Measurements from ENCODE around the gene FAM83E. TPM values are rescaled to one million over a fixed set of nuclear protein-coding genes. Genes with fewer than 3 reads are reported as not detected.
A peak's percentile ranks its signal among the peaks of the same experiment; 100 is the strongest.

FAM83E gene
- total RNA-seq, 2 experiments from 2014 or later: 1.7 to 2.3 TPM

DNA sequence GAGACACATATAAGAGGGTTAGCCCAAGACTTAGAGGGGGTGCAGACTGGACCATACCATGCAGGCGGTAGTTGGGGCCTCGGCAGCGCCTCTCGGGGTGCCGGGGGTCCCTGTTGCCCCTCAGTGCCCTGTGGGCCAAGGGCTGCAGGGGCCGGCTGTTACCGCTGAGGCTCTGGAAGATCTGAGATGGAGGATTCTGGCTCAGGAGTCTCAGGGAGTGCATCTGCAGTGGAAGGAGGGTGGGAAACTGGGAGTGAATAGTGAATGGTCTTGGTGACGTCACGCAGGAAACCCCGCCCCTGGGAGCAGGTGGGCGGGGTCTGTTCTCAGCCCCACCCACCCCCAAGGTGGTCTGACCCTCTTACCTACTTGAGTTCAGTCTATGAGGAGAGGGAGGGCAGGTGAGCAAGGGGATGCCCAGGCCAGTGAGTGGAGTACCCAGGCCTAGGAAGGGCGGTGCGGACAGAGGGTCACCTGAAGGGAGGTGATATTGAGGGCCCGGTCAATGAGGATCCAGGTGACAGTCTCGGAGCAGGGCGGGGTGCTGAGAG is 24.0 kb upstream of the FAM83E start:
- CTCF ChIA-PET: no interaction called here
- DNase-seq (no peak), ATAC-seq (no peak)
- H3K27me3 Mint-ChIP-seq (ENCODE audit: low read depth): no peaks in the 10 kb centered on the region
- no peaks in the 10 kb centered on the region for H3K36me3 Mint-ChIP-seq (ENCODE audit: low read depth)
- peaks cover 39% of the 10 kb centered on the region for H3K4me1 Mint-ChIP-seq (ENCODE audit: low read depth)
- peak overlapping the region; percentile 97 for H3K4me3 Mint-ChIP-seq
- POLR2A ChIA-PET: no interaction called here
- peak overlapping the region; percentile 96 for H3K27ac Mint-ChIP-seq
- no peaks in the 10 kb centered on the region for H3K9me3 Mint-ChIP-seq (ENCODE audit: insufficient read depth)

DNA sequence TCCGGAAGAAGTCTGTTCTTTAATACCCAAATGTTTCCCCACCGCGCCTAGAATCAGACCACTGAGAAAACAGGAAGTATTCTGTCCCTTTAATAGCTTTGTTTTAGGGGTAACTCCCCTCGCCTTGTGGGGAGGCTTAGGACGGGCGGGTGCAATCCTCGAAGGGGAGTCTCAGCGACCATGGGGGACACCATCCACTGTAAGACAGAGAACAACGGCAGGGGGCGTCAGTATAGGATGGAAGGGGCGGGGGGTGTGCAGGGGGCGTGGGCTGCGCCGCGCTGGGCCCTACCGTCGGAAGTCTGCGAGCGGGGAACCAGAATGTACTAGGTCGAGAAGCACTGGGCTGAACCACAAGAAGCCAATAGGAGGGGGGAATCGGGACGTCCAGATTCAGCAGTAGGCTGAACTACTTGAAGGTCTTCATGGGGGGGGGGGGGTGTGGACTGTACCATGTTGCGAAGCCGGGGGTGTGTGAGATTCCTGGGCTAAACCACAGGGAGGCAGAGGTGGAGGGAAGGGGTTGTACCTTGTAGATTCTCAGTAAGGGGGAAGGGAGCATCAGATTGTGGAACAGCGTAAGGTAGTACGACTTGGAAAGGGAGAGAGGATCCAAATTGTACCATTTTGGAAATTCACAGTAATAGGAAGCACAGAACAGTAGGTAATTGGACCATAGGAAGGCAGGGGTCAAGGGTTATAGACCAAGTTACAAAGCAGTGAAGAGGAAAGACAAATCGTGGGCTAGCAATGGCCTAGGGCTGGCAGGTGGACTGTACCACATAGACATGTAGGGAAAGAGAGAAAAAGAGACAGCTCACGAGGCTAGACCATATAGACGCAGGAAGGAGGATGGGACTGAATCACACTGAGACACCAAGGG is 23.3 kb upstream of the FAM83E start:
- ChIA-PET POLR2A (interaction anchor here (0.6 to 2.3 kb wide), 6 partner anchors 8 to 80 kb away, joined by 3 to 9 read pairs (median 4); partner anchors contain the start of genes CA11, RPL18 and SPHK2), CTCF (interaction anchor here (0.5 to 1.5 kb wide), 8 partner anchors 14 to 1230 kb away, joined by 3 to 4 read pairs (median 3); partner anchors contain the start of gene RUVBL2)
- peak; percentile 35 for ATAC-seq
- peak; percentile 92 for DNase-seq
- H3K4me3 Mint-ChIP-seq: peak overlapping the region; percentile 97
- H3K9me3 Mint-ChIP-seq (ENCODE audit: insufficient read depth): no peaks in the 10 kb centered on the region
- H3K4me1 Mint-ChIP-seq (ENCODE audit: low read depth): peaks cover 46% of the 10 kb centered on the region
- H3K27ac Mint-ChIP-seq: peak overlapping the region; percentile 96
- H3K36me3 Mint-ChIP-seq (ENCODE audit: low read depth): peaks cover 2% of the 10 kb centered on the region
- no peaks in the 10 kb centered on the region for H3K27me3 Mint-ChIP-seq (ENCODE audit: low read depth)

DNA sequence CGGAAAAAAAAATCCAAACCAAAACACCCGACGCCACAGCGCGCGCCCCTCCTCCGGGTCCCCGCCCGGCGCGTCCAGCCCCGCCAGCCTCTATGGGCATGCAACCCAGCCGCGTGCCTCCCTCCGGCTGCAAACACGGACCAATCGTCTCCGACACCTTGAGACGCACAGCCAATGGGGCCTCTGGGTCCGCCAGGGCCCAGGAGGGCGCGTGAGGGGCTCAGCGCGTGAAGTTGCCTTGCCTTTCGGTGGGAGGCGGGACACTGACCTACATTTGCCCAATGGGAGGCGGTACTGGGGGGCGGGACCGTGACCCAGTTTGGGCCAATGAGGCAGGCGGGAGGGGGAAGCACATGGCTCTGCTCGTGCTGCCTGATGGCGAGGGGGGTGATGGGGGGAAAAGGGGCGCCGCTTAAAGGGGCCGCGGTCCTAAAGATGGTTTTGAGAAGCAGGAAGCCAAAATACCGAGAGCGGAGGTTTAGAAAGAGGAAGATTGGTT is 22.6 kb upstream of the FAM83E start:
- Mint-ChIP-seq H3K4me1 (ENCODE audit: low read depth) (peaks cover 49% of the 10 kb centered on the region), H3K36me3 (ENCODE audit: low read depth) (peaks cover 4% of the 10 kb centered on the region), H3K27me3 (ENCODE audit: low read depth) (no peaks in the 10 kb centered on the region), H3K27ac (peak overlapping the region; percentile 96), H3K9me3 (ENCODE audit: insufficient read depth) (no peaks in the 10 kb centered on the region), H3K4me3 (peak overlapping the region; percentile 97)
- ChIA-PET CTCF (interaction anchor here (0.5 to 1.5 kb wide), 8 partner anchors 13 to 1231 kb away, joined by 3 to 4 read pairs (median 3); partner anchors contain the start of gene RUVBL2), POLR2A (interaction anchor here (0.6 to 2.3 kb wide), 7 partner anchors 8 to 81 kb away, joined by 3 to 9 read pairs (median 5); partner anchors contain the start of genes CA11, RPL18 and SPHK2)
- peak; percentile 85 for ATAC-seq
- DNase-seq: peak; percentile 100

DNA sequence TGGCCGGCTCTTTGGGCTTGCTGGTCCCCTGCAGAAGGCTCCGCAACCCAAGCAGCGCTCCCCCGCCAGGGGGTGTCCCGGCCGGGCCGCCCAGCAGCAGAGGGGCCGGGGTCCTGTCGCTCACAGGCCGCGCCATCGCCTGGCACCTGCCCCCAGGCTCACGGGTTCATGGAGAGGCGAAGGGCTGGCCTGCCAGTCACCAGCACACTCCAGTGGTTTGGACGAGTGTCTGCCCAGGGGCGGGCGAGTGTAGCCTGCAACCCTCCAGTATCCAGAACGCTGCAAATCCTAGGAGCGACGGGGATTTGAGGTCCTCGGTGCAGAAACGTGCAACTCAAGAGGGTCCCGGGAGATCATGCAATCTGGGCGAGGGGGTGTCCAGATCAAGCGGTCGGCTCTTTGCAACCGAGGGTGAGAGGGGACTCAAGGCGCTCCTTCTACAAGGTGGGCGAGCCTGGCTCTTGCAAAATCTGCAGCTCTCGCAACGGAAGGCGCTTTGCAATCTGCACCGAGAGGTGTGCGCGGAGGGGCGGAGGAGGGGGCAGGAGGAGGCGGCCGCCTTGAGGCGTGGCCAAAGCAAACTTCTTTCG is 22.1 kb upstream of the FAM83E start, which contains the start of gene DBP:
Gene DBP (minus strand): TSS at position 521 of the 590 bp plus-strand sequence. CDS start 385 bp downstream, at position 136.
- peaks cover 52% of the 10 kb centered on the region for H3K4me1 Mint-ChIP-seq (ENCODE audit: low read depth)
- peak within 1 kb of the TSS; percentile 96 for H3K27ac Mint-ChIP-seq
- ChIA-PET POLR2A (interaction anchor here (1.3 to 2.3 kb wide), 4 partner anchors 8 to 18 kb away, joined by 5 to 9 read pairs (median 6); partner anchors contain the start of genes CA11, RPL18 and SPHK2), CTCF (interaction anchor here (0.9 to 1.5 kb wide), 4 partner anchors 13 to 357 kb away, joined by 3 to 4 read pairs (median 3); partner anchors contain the start of gene RUVBL2)
- H3K9me3 Mint-ChIP-seq (ENCODE audit: insufficient read depth): no peaks in the 10 kb centered on the region
- ATAC-seq: peak; percentile 5
- no peaks in the 10 kb centered on the region for H3K27me3 Mint-ChIP-seq (ENCODE audit: low read depth)
- peaks cover 6% of the 10 kb centered on the region for H3K36me3 Mint-ChIP-seq (ENCODE audit: low read depth)
- peak within 1 kb of the TSS; percentile 97 for H3K4me3 Mint-ChIP-seq
- DNase-seq: no peak

DNA sequence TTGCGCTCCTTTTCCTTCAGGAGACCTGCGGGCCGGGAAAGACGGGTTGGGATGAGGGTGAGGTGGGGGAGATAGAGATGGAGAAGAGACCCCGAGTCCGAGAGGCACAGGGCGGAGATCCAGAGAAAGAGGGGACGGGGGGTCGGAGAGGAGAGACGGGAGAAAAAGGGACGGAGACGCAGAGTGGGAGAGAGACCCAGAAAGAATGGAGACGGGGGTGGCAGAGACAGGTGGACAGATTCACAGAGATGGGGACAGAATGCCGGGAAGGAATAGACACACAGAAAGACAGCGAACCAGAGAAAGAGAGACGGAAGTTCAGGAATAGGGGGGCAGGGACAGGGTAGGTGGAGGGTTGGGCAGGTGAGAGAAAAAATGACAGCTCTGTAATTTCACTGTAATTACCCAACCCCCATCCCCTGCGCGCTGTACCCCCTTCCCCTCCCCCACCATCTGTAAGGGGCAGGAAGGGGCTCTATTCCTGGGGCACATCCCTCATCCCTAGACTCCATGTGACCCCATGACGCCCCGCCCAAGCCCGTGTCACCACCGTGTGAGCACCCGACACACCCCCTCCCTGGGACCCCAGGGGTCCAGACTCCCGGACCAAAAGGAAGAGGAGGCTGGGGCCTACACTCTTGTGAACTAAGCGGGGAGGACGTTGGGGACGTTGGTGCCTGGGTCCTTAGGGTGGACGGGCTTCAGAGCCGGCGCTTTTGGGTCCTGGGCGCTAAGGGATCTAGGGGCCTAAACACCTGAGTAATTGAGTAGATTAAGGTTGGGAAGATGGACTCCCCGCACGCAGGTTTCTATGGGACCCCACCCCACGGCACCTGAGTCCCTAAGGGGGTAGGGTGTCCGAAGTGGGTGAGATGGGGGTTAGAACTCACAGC is 21.3 kb upstream of the FAM83E start:
- Mint-ChIP-seq H3K4me3 (peak overlapping the region; percentile 97), H3K27ac (peak overlapping the region; percentile 96), H3K36me3 (ENCODE audit: low read depth) (peaks cover 6% of the 10 kb centered on the region), H3K9me3 (ENCODE audit: insufficient read depth) (no peaks in the 10 kb centered on the region), H3K4me1 (ENCODE audit: low read depth) (peaks cover 55% of the 10 kb centered on the region), H3K27me3 (ENCODE audit: low read depth) (no peaks in the 10 kb centered on the region)
- ChIA-PET POLR2A (interaction anchor here (1.0 to 2.3 kb wide), 5 partner anchors 9 to 141 kb away, joined by 3 to 9 read pairs (median 5); partner anchors contain the start of genes CA11, RPL18 and SPHK2), CTCF (interaction anchor here (1.4 kb wide), 1 partner anchor 358 kb away, joined by 4 read pairs; the partner anchor contains the start of gene RUVBL2)
- ATAC-seq (no peak), DNase-seq (peak; percentile 54)

DNA sequence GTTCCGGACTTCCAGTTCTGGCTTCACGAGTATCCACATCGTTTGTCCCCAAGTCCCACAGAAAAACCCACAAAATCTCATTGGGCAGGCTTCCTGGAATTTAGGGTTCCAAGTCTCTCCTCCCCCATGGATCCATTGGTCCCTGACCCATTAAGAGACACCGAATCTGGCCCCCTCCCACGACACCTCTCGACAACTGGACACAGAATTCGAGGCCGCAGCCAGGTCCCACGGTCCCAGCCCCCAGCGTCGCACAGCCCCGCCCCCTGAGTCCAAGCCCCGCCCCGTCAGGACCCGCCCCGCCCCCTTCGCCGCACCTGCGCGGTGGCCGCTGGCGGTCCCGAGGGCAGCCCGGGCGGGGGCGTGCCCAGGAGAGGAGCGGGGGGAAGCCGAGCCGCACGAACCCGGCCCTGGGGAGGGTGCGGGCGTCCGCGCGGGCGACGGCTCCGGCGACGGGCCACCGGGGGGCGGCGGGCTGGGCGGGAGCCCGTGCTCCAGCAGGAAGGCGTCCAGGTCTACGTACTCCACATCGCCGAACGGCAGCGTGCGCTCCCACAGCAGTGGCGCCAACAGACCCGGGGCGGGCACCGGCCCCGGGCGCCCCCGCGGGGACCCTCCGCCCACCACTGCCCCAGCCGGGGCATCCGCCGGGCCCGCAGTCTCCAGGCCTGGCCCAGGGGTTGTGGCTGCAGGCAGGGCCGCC is 20.5 kb upstream of the FAM83E start:
- Mint-ChIP-seq H3K4me1 (ENCODE audit: low read depth) (peaks cover 60% of the 10 kb centered on the region), H3K27ac (peak overlapping the region; percentile 96), H3K36me3 (ENCODE audit: low read depth) (peaks cover 6% of the 10 kb centered on the region), H3K4me3 (peak overlapping the region; percentile 97), H3K9me3 (ENCODE audit: insufficient read depth) (no peaks in the 10 kb centered on the region), H3K27me3 (ENCODE audit: low read depth) (no peaks in the 10 kb centered on the region)
- DNase-seq: peak; percentile 79
- ChIA-PET POLR2A (interaction anchor here (1.0 to 2.3 kb wide), 3 partner anchors 10 to 141 kb away, joined by 3 to 9 read pairs (median 5); partner anchors contain the start of genes RPL18 and SPHK2), CTCF (interaction anchor here (1.8 kb wide), 1 partner anchor 10 kb away, joined by 9 read pairs; the partner anchor contains the start of gene CA11)
- peak; percentile 5 for ATAC-seq

DNA sequence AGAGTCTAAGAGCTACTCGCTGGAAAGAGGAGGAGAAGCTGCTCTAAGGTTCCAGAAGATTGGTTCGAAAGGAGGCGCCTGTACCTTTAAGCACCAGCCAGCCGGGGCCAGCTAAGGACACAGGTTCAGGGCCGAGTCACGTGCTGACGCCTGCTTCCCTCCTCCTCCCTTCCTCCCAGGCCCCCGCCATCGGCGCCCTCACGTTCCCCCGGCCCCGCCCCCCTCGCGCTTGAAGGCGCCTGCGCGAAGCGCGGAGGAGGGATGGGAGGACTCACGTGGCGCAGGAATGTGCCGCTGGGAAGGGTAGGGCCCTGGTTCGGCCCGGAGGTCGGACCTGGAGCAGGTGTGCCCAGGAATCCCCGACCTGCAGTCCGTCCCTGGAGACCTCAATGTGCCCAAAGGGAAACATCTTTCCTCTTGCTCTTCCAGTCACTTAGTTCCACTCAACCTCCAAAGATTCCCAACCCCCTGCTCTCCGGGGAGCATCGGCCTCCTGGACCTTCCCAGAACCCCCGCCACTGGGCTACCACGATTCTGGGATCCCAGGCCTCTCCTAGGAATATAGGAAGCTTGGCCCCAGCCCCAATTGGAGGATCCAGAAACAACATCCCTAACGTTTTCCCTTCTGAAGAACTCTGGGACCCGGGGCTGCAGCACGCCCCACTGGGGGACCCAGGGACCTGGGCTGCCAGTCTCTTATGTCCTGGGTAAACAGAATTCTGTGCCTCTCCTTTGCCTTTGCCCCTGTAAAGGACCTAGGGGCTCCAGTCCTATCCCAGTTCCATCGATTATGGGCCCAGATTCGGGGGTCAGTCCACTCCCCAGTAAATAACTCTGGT is 19.8 kb upstream of the FAM83E start:
- H3K4me1 Mint-ChIP-seq (ENCODE audit: low read depth): peaks cover 59% of the 10 kb centered on the region
- POLR2A ChIA-PET: interaction anchor here (0.8 to 1.0 kb wide), 3 partner anchors 11 to 15 kb away, joined by 3 to 7 read pairs (median 4); partner anchors contain the start of genes CA11, RPL18 and SPHK2
- no peaks in the 10 kb centered on the region for H3K27me3 Mint-ChIP-seq (ENCODE audit: low read depth)
- peak overlapping the region; percentile 75 for H3K4me3 Mint-ChIP-seq
- peaks cover 13% of the 10 kb centered on the region for H3K36me3 Mint-ChIP-seq (ENCODE audit: low read depth)
- DNase-seq (peak; percentile 94), ATAC-seq (peak; percentile 12)
- CTCF ChIA-PET: interaction anchor here (0.6 to 2.0 kb wide), 6 partner anchors 11 to 35 kb away, joined by 3 to 9 read pairs (median 4); partner anchors contain the start of genes CA11, RPL18 and SPHK2
- no peaks in the 10 kb centered on the region for H3K9me3 Mint-ChIP-seq (ENCODE audit: insufficient read depth)
- H3K27ac Mint-ChIP-seq: peak overlapping the region; percentile 87

DNA sequence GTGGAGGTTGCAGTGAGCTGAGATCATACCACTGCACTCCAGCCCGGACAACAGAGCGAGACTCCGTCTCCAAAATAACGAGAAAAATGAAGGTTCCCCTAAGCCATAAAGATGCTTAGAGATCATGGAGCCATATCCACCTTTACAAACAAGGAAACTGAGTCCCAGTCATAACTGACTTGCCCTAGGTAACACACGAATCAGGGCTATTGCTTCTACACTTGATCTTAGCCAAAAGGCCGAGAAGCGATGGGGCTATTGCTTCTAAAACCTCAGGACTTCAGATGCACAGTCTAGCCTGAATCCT is 19.1 kb upstream of the FAM83E start:
- Mint-ChIP-seq H3K36me3 (ENCODE audit: low read depth) (peaks cover 13% of the 10 kb centered on the region), H3K4me1 (ENCODE audit: low read depth) (peaks cover 55% of the 10 kb centered on the region), H3K4me3 (peak overlapping the region; percentile 75), H3K27ac (peak overlapping the region; percentile 86), H3K27me3 (ENCODE audit: low read depth) (no peaks in the 10 kb centered on the region), H3K9me3 (ENCODE audit: insufficient read depth) (no peaks in the 10 kb centered on the region)
- ChIA-PET POLR2A (interaction anchor here (0.8 to 1.0 kb wide), 3 partner anchors 11 to 15 kb away, joined by 3 to 7 read pairs (median 4); partner anchors contain the start of genes CA11, RPL18 and SPHK2), CTCF (interaction anchor here (0.6 to 2.0 kb wide), 7 partner anchors 10 to 128 kb away, joined by 3 to 9 read pairs (median 4); partner anchors contain the start of genes CA11, RPL18 and SPHK2)
- ATAC-seq: no peak
- no peak for DNase-seq

Measured in activated CD8-positive, alpha-beta T cell treated with anti-CD3 and anti-CD28 coated beads, Interleukin-2, amount 10 ng/mL, durations not matched to agents 7 days and 5 days (primary cell).